ENCODE data around the gene CFH. TPM values are rescaled to one million over a fixed set of nuclear protein-coding genes. Genes with fewer than 3 reads are reported as not detected.

The CFH gene
- total RNA-seq, 4 donors from 2014 or later, result 35.7 to 111 (median 60.9) TPM

DNA sequence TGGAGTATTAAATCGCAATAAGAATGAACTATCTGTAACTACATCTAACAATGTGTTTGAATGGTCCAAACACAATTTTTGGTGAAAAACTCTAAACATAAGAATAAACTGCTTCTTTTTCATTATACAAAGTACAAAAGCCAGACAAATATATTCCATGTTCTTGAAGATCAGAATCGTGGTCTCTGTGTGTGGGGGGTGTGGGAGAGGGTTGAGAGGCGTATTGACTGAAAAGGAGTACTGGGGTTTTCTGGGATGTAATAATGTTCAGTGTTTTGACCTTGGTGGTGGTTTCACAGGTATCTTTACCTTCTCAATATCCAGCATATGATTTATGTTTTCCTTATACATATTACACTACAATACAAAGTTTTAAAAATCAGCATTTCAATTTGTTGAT, 764 bp upstream of the CFH start:
- no peak for ATAC-seq
- H3K4me3 ChIP-seq, result no peak overlapping the region

DNA sequence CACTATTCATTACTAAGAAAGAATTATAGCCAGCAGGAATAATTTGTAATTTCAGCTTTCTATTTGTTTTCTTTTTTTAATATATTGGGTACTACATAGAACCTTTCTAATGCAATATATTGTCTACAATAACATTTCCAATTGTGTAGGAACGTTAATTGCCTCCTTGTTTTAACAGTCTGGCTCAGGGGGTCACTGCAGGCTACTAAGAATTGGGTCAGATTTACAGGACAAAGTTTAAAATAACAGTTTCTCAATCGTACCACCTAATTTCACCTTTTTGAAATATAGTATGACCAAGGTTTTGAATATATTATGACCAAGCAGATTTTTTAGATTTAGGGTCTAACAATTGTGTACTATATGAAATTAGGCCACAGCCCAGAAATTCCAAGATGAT, 2.4 kb downstream of the CFH start:
- Histone ChIP-seq H3K4me3 (peak overlapping the region; percentile 19 to 34), H3K4me1 (peaks cover 0 to 7% (median under 1%) of the 10 kb centered on the region in 3 donors), H3K9me3 (no peaks in the 10 kb centered on the region), H3K27ac (peak overlapping the region in 1 of 4 donors; percentile 34), H3K36me3 (no peaks in the 10 kb centered on the region), H3K27me3 (no peaks in the 10 kb centered on the region)
- ATAC-seq, result no peak
- TF ChIP-seq POLR2AphosphoS5 (IDR thresholded peaks at IDR 0.05) (no peak), EP300 (IDR thresholded peaks at IDR 0.05) (no peak), POLR2A (IDR thresholded peaks at IDR 0.05) (no peak)
- TF ChIP-seq, protein P1, sequence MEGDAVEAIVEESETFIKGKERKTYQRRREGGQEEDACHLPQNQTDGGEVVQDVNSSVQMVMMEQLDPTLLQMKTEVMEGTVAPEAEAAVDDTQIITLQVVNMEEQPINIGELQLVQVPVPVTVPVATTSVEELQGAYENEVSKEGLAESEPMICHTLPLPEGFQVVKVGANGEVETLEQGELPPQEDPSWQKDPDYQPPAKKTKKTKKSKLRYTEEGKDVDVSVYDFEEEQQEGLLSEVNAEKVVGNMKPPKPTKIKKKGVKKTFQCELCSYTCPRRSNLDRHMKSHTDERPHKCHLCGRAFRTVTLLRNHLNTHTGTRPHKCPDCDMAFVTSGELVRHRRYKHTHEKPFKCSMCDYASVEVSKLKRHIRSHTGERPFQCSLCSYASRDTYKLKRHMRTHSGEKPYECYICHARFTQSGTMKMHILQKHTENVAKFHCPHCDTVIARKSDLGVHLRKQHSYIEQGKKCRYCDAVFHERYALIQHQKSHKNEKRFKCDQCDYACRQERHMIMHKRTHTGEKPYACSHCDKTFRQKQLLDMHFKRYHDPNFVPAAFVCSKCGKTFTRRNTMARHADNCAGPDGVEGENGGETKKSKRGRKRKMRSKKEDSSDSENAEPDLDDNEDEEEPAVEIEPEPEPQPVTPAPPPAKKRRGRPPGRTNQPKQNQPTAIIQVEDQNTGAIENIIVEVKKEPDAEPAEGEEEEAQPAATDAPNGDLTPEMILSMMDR (IDR thresholded peaks at IDR 0.05), result no peak
- WGBS, 2 donors (ENCODE audit: low coverage in 1 of 2), result 58 to 59% methylated on average over 2 of the region's 2 CpGs

More for the DNA sequence above, 764 bp upstream of the CFH start:
- H3K4me1 ChIP-seq, result peaks cover 0 to 7% (median 0%) of the 10 kb centered on the region in 3 donors
- H3K36me3 ChIP-seq, result no peaks in the 10 kb centered on the region
- no peaks in the 10 kb centered on the region for H3K27me3 ChIP-seq
- TF ChIP-seq, protein P1 (IDR thresholded peaks at IDR 0.05), result no peak
- TF ChIP-seq POLR2AphosphoS5 (IDR thresholded peaks at IDR 0.05), result no peak
- TF ChIP-seq EP300 (IDR thresholded peaks at IDR 0.05), result no peak
- no peak for TF ChIP-seq POLR2A (IDR thresholded peaks at IDR 0.05)
- 73 to 83% methylated on average over 3 of the region's 3 CpGs for WGBS, 2 donors (ENCODE audit: low coverage in 1 of 2)
- peak overlapping the region in 3 of 4 donors; percentile 18 to 39 (median 33) for H3K27ac ChIP-seq
- no peaks in the 10 kb centered on the region for H3K9me3 ChIP-seq

DNA sequence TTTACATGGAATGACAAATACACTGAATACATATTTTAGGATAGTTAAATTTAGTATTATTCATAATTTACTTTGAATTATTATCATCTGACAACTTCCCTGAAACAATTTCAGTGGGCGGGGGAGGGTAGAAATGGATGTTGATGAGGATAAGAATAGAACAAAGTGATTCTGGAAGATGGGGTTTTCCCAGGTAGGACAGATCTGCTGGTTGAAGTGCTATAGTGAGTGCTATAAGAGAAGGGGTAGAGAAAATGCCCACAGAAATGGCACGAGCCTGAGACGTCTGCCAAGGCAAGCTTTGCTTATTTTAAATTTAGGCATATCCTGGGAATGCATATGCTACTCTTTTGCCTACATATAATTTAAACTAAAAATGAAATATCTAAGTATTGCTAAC, 3.2 kb downstream of the CFH start:
- TF ChIP-seq POLR2A (IDR thresholded peaks at IDR 0.05) (no peak), POLR2AphosphoS5 (IDR thresholded peaks at IDR 0.05) (no peak), EP300 (IDR thresholded peaks at IDR 0.05) (no peak)
- TF ChIP-seq, protein P1 (IDR thresholded peaks at IDR 0.05), result no peak
- Histone ChIP-seq H3K27ac (no peak overlapping the region), H3K4me3 (peak overlapping the region in 1 of 2 donors; percentile 34), H3K4me1 (peaks cover 0 to 7% (median 3%) of the 10 kb centered on the region in 3 donors), H3K9me3 (no peaks in the 10 kb centered on the region), H3K36me3 (no peaks in the 10 kb centered on the region), H3K27me3 (no peaks in the 10 kb centered on the region)
- WGBS, 2 donors (ENCODE audit: low coverage in 1 of 2), result 78 to 85% methylated on average over 3 of the region's 3 CpGs
- ATAC-seq, result no peak

DNA sequence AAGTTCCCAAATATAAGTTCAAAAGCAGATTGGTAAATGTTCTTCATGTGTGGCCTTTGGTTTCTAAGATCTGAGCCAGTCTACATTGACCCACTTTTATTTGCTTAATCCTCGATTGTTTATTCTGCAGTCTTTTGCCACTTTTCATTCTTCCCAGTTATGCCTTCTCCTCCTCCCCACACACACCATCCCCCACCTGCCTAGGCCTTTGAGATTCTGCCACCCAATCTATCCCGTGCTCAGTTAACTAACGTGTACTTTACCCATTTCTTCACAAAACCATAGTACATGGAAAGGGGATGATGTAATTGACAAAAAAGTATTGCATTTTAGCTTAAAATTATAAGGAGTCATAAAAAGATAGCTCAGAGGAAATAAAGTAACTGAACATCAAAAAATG, 3.7 kb downstream of the CFH start:
- Histone ChIP-seq H3K4me3 (no peak overlapping the region), H3K9me3 (no peaks in the 10 kb centered on the region), H3K27me3 (no peaks in the 10 kb centered on the region), H3K27ac (no peak overlapping the region), H3K36me3 (no peaks in the 10 kb centered on the region), H3K4me1 (peaks cover 0 to 9% (median 3%) of the 10 kb centered on the region in 3 donors)
- TF ChIP-seq POLR2A (IDR thresholded peaks at IDR 0.05) (no peak), POLR2AphosphoS5 (IDR thresholded peaks at IDR 0.05) (no peak)
- no peak for ATAC-seq
- 76 to 88% methylated on average over 2 to 3 of the region's 3 CpGs for WGBS, 2 donors (ENCODE audit: low coverage in 1 of 2)

DNA sequence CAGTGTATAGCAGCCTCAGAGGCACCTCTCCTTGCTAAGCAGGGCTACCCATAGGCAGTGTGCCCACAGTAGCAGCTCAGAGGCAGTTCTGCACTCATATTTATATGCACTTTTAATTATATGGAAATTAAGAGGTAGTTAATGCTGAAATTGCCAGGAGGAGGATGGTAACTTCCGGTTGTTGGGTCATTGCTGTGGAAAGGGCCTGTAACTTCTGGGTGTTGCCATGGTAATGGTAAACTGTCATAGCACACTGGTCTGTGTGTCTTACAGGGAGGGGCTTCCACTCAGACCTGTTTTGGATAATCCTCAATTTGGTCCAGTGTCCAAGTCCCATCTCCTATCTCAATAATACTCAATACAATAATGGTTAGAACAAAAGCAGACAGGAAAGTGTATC, 7.6 kb downstream of the CFH start:
- Histone ChIP-seq H3K27me3 (no peaks in the 10 kb centered on the region), H3K9me3 (no peaks in the 10 kb centered on the region), H3K36me3 (no peaks in the 10 kb centered on the region), H3K27ac (no peak overlapping the region), H3K4me3 (no peak overlapping the region), H3K4me1 (peaks cover 0 to 12% (median 3%) of the 10 kb centered on the region in 3 donors)
- TF ChIP-seq POLR2A (IDR thresholded peaks at IDR 0.05) (no peak), EP300 (IDR thresholded peaks at IDR 0.05) (no peak), POLR2AphosphoS5 (IDR thresholded peaks at IDR 0.05) (no peak)
- TF ChIP-seq, protein P1 (IDR thresholded peaks at IDR 0.05), result no peak
- ATAC-seq, result no peak
- 60% methylated on average over 1 of the region's 1 CpG; no CpG with 5 or more reads in 1 of the 2 donors for WGBS, 2 donors (ENCODE audit: low coverage in 1 of 2)

All from gastroesophageal sphincter (tissue), 4 donors.